ENCODE results near the gene PLCL1. TPM values are rescaled to one million over a fixed set of nuclear protein-coding genes. Genes with fewer than 3 reads are reported as not detected.

Gene PLCL1
- total and polyA plus RNA-seq, 10 of the 15 experiments (the other 5 are each of a cell fraction or from before 2014, with no cell fraction given), result 0.03 to 1.5 (median 0.22) TPM

DNA sequence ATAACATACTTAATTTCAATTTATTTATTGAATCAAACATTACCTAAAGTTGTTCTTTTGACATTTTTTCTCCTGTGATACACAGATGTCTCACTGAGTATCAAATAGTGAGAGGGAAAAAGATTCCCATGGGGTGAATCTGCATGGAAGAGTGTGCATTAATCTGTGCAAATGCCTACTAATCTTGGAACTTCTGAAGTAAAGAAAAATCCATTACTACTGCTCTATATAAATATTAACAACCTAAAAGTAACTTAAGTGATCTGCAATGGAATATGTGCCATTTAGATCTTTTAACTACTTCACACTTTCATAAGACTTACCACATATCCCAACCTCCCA is 125.5 kb downstream of the PLCL1 start (continued):
- TF ChIP-seq, protein P1, sequence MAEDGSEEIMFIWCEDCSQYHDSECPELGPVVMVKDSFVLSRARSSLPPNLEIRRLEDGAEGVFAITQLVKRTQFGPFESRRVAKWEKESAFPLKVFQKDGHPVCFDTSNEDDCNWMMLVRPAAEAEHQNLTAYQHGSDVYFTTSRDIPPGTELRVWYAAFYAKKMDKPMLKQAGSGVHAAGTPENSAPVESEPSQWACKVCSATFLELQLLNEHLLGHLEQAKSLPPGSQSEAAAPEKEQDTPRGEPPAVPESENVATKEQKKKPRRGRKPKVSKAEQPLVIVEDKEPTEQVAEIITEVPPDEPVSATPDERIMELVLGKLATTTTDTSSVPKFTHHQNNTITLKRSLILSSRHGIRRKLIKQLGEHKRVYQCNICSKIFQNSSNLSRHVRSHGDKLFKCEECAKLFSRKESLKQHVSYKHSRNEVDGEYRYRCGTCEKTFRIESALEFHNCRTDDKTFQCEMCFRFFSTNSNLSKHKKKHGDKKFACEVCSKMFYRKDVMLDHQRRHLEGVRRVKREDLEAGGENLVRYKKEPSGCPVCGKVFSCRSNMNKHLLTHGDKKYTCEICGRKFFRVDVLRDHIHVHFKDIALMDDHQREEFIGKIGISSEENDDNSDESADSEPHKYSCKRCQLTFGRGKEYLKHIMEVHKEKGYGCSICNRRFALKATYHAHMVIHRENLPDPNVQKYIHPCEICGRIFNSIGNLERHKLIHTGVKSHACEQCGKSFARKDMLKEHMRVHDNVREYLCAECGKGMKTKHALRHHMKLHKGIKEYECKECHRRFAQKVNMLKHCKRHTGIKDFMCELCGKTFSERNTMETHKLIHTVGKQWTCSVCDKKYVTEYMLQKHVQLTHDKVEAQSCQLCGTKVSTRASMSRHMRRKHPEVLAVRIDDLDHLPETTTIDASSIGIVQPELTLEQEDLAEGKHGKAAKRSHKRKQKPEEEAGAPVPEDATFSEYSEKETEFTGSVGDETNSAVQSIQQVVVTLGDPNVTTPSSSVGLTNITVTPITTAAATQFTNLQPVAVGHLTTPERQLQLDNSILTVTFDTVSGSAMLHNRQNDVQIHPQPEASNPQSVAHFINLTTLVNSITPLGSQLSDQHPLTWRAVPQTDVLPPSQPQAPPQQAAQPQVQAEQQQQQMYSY (CRISPR knock-in tag; IDR thresholded peaks at IDR 0.05), result no peak
- no peak for TF ChIP-seq ZNF687 (IDR thresholded peaks at IDR 0.05)

GRCh38 chr2:197930570-197931278 is 126.3 kb downstream of the PLCL1 start:
- ChIA-PET SMC1A (ENCODE audit: uncharacterized antibody, unreplicated experiment) (no interaction called here), RAD21 (ENCODE audit: unreplicated experiment) (no interaction called here), CTCF (interaction anchor here (1.6 kb wide), 1 partner anchor 11 kb away, joined by 7 read pairs; no protein-coding TSS in a partner anchor), POLR2A (no interaction called here)
- Histone ChIP-seq H2AFZ (ENCODE audit: control insufficient read depth, low read depth, low read length) (no peak overlapping the region), H3K4me1 (ENCODE audit: control insufficient read depth, insufficient read depth, low read length) (no peaks in the 10 kb centered on the region), H3K27ac (ENCODE audit: control insufficient read depth, insufficient read depth) (no peak overlapping the region), H3K4me3 (no peak overlapping the region), H3K9me3 (replicated peaks; ENCODE audit: control insufficient read depth, insufficient read depth, low read length) (no peaks in the 10 kb centered on the region), H3K79me2 (ENCODE audit: control insufficient read depth, insufficient read depth, low read length) (no peaks in the 10 kb centered on the region), H3K27me3 (replicated peaks in 1 of 2; ENCODE audit: control insufficient read depth in 2 of 2, insufficient read depth in 2 of 2, low read length in 1 of 2) (no peaks in the 10 kb centered on the region), H3K36me3 (ENCODE audit: control insufficient read depth in 2 of 2, insufficient read depth in 2 of 2, low read length in 1 of 2) (no peaks in the 10 kb centered on the region), H3K4me2 (ENCODE audit: control insufficient read depth, insufficient read depth) (no peak overlapping the region), H4K20me1 (ENCODE audit: control insufficient read depth, insufficient read depth) (no peaks in the 10 kb centered on the region), H3K9ac (ENCODE audit: control insufficient read depth, insufficient read depth, low read length) (no peak overlapping the region)
- intact Hi-C loops (cut with micrococcal nuclease; ENCODE audit: unreplicated experiment), result no loop called here
- in situ Hi-C loops (cut with MboI), result no loop called here
- no peak for DNase-seq (ENCODE audit: low read depth, low spot score)
- no TSS peak for BruUV-seq (replicated peaks)
- FAIRE-seq, result no peak
- WGBS (ENCODE audit: insufficient coverage, insufficient replicate concordance, low lambda C conversion rate, missing lambda C conversion rate), result 35% methylated on average over 4 of the region's 4 CpGs
- no peak for ATAC-seq
- no peak for TF ChIP-seq ZZZ3 (IDR thresholded peaks at IDR 0.05; ENCODE audit: control insufficient read depth, insufficient read length, low read depth)
- TF ChIP-seq, protein P2, sequence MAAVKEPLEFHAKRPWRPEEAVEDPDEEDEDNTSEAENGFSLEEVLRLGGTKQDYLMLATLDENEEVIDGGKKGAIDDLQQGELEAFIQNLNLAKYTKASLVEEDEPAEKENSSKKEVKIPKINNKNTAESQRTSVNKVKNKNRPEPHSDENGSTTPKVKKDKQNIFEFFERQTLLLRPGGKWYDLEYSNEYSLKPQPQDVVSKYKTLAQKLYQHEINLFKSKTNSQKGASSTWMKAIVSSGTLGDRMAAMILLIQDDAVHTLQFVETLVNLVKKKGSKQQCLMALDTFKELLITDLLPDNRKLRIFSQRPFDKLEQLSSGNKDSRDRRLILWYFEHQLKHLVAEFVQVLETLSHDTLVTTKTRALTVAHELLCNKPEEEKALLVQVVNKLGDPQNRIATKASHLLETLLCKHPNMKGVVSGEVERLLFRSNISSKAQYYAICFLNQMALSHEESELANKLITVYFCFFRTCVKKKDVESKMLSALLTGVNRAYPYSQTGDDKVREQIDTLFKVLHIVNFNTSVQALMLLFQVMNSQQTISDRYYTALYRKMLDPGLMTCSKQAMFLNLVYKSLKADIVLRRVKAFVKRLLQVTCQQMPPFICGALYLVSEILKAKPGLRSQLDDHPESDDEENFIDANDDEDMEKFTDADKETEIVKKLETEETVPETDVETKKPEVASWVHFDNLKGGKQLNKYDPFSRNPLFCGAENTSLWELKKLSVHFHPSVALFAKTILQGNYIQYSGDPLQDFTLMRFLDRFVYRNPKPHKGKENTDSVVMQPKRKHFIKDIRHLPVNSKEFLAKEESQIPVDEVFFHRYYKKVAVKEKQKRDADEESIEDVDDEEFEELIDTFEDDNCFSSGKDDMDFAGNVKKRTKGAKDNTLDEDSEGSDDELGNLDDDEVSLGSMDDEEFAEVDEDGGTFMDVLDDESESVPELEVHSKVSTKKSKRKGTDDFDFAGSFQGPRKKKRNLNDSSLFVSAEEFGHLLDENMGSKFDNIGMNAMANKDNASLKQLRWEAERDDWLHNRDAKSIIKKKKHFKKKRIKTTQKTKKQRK (IDR thresholded peaks at IDR 0.05; ENCODE audit: low read depth, low read length), result no peak
- no peak for TF ChIP-seq IKZF2 (IDR thresholded peaks at IDR 0.05)
- TF ChIP-seq GABPA (IDR thresholded peaks at IDR 0.05; ENCODE audit: low read depth), result no peak
- TF ChIP-seq TCF7 (IDR thresholded peaks at IDR 0.05; ENCODE audit: borderline replicate concordance), result no peak
- TF ChIP-seq SREBF2 (IDR thresholded peaks at IDR 0.05; ENCODE audit: low read length), result no peak
- no peak for TF ChIP-seq FOXM1 (IDR thresholded peaks at IDR 0.05; ENCODE audit: low read depth, low read length)
- TF ChIP-seq PML (IDR thresholded peaks at IDR 0.05; ENCODE audit: low read length), result no peak
- TF ChIP-seq RFX5 (IDR thresholded peaks at IDR 0.05; ENCODE audit: low read depth, low read length), result no peak
- no peak for TF ChIP-seq RAD21 (IDR thresholded peaks at IDR 0.05; ENCODE audit: insufficient read depth, low read depth, low read length)
